GM23338 (cell line): ENCODE measurements around the gene SLC45A3. TPM values are rescaled to one million over a fixed set of nuclear protein-coding genes. Genes with fewer than 3 reads are reported as not detected.

Experiments used
- ATAC-seq: fragments of 200-7000 bp; cut with Tn5 transposase; 3 replicates; pipeline ENCODE4 v1.9.1; 2020
- DNase-seq: peaks from one replicate; pipeline ENCODE4 v3.0.0-alpha.2; 2015; ENCODE audit warnings: low spot score
- H2AFZ ChIP-seq: fragments of 200-600 bp; sonication (generic); 2 replicates; pipeline ENCODE4 v1.8.0; 2016; ENCODE audit warnings: antibody characterized with exemption, mild to moderate bottlenecking, moderate library complexity
- H3F3A ChIP-seq: fragments of 200-600 bp; sonication (generic); replicated peaks from 2 replicates; pipeline ENCODE4 v1.8.0; 2017; ENCODE audit warnings: antibody characterized with exemption, mixed run types, low read depth
- H3K27ac ChIP-seq: fragments of 200-600 bp; sonication (generic); 2 replicates; pipeline ENCODE4 v1.6.1; 2016; ENCODE audit warnings: low read depth
- H3K27me3 ChIP-seq: fragments of 200-600 bp; sonication (generic); 2 replicates; pipeline ENCODE4 v1.8.0; 2016; ENCODE audit warnings: mild to moderate bottlenecking, mixed run types, moderate library complexity; ENCODE audit not compliant: insufficient read depth
- H3K36me3 ChIP-seq: fragments of 200-600 bp; sonication (generic); 2 replicates; pipeline ENCODE4 v1.8.0; 2016; ENCODE audit warnings: mild to moderate bottlenecking; ENCODE audit not compliant: insufficient read depth
- H3K4me1 ChIP-seq: fragments of 200-600 bp; sonication (generic); 2 replicates; pipeline ENCODE4 v1.8.0; 2016; ENCODE audit warnings: mild to moderate bottlenecking, moderate library complexity; ENCODE audit not compliant: insufficient read depth
- H3K4me2 ChIP-seq: fragments of 200-600 bp; sonication (generic); 2 replicates; pipeline ENCODE4 v1.7.1; 2017; ENCODE audit warnings: mixed run types
- H3K4me3 ChIP-seq: fragments of 200-600 bp; sonication (generic); 2 replicates; pipeline ENCODE4 v1.6.1; 2016; ENCODE audit warnings: mixed run types
- H3K79me2 ChIP-seq: fragments of 200-600 bp; sonication (generic); replicated peaks from 2 replicates; pipeline ENCODE4 v1.8.0; 2017; ENCODE audit warnings: mild to moderate bottlenecking; ENCODE audit not compliant: insufficient read depth
- H3K9me2 ChIP-seq: fragments of 200-600 bp; sonication (generic); 2 replicates; pipeline ENCODE4 v1.8.0; 2017; ENCODE audit not compliant: insufficient read depth
- H4K20me1 ChIP-seq: fragments of 200-600 bp; sonication (generic); replicated peaks from 2 replicates; pipeline ENCODE4 v1.8.0; 2017; ENCODE audit warnings: mild to moderate bottlenecking; ENCODE audit not compliant: insufficient read depth
- H3K27ac Mint-ChIP-seq: 2 replicates; pipeline ENCODE4 v1.8.0; 2020; ENCODE audit warnings: inconsistent platforms, mild to moderate bottlenecking, moderate library complexity, mixed read lengths
- H3K27me3 Mint-ChIP-seq: 3 replicates; pipeline ENCODE4 v1.8.0; 2022; ENCODE audit warnings: low read depth, mild to moderate bottlenecking, moderate library complexity, mixed read lengths, inconsistent platforms; ENCODE audit not compliant: insufficient read depth, poor library complexity
- H3K36me3 Mint-ChIP-seq: 3 replicates; pipeline ENCODE4 v1.8.0; 2021; ENCODE audit warnings: low read depth, mild to moderate bottlenecking, inconsistent platforms, moderate library complexity, mixed read lengths
- H3K4me1 Mint-ChIP-seq: 3 replicates; pipeline ENCODE4 v1.8.0; 2020; ENCODE audit warnings: mild to moderate bottlenecking, inconsistent platforms, mixed read lengths
- H3K4me3 Mint-ChIP-seq: 3 replicates; pipeline ENCODE4 v1.8.0; 2021; ENCODE audit warnings: moderate library complexity, mild to moderate bottlenecking, inconsistent platforms, mixed read lengths
- H3K9me3 Mint-ChIP-seq: 3 replicates; pipeline ENCODE4 v1.8.0; 2020; ENCODE audit warnings: moderate library complexity, mild to moderate bottlenecking, inconsistent platforms, mixed read lengths
- EZH2 ChIP-seq: fragments of 200-600 bp; sonication (generic); IDR thresholded peaks from one replicate; pipeline ENCODE4 v1.8.0; 2017; ENCODE audit warnings: antibody characterized with exemption, mild to moderate bottlenecking, low read depth; ENCODE audit not compliant: unreplicated experiment
- POLR2AphosphoS5 ChIP-seq: IDR thresholded peaks from 2 replicates; pipeline ENCODE4 v1.6.1; 2016; ENCODE audit warnings: antibody characterized with exemption, low read depth
- STAT1 ChIP-seq: IDR thresholded peaks from one replicate; pipeline ENCODE4 v1.6.1; 2016; ENCODE audit warnings: antibody characterized with exemption; ENCODE audit not compliant: unreplicated experiment
- ZNF331 ChIP-seq: fragments of 250-450 bp; sonication (Bioruptor Pico); IDR thresholded peaks from 2 replicates; pipeline ENCODE4 v1.5.0; 2020; ENCODE audit warnings: low read depth, mild to moderate bottlenecking, moderate library complexity
- ZNF462 ChIP-seq: fragments of 250-450 bp; sonication (Bioruptor Pico); IDR thresholded peaks from 2 replicates; pipeline ENCODE4 v1.5.0; 2020; ENCODE audit warnings: mild to moderate bottlenecking, moderate library complexity
- polyA plus RNA-seq: library from polyadenylated mRNA; unstranded; fragments of >200 nt; fragmentation: Nextera tagmentation; extraction: Ambion mirVana; gene quantifications from 2 replicates; pipeline ENCODE4 v1.2.1, GENCODE V29; 2016
- total RNA-seq: library from RNA; depleted of rRNA; stranded (reverse); fragments of >200 nt; shearing (Covaris generic); gene quantifications from 2 replicates; pipeline ENCODE4 v1.2.3, GENCODE V29; 2014
- TF ChIP-seq, protein P1 (sequence below): IDR thresholded peaks from one replicate; pipeline ENCODE4 v1.6.1; 2018; ENCODE audit warnings: antibody characterized with exemption; ENCODE audit not compliant: unreplicated experiment

SLC45A3 gene
- total and polyA plus RNA-seq, 2 experiments from 2014 or later: 4.7 to 16.0 TPM

- TF ChIP-seq ZNF462 (CRISPR knock-in tag) (no peak), STAT1 (no peak)
Measured at GRCh38 chr1:205645519-205645918, 34.8 kb downstream of the SLC45A3 start (continued).

GRCh38 chr1:205642679-205643307, 37.5 kb downstream of the SLC45A3 start:
- H3K4me1 Mint-ChIP-seq: peaks cover 3% of the 10 kb centered on the region
- ATAC-seq: no peak
- TF ChIP-seq ZNF331 (CRISPR knock-in tag) (no peak), EZH2 (no peak), POLR2AphosphoS5 (no peak)
- TF ChIP-seq, protein P1, sequence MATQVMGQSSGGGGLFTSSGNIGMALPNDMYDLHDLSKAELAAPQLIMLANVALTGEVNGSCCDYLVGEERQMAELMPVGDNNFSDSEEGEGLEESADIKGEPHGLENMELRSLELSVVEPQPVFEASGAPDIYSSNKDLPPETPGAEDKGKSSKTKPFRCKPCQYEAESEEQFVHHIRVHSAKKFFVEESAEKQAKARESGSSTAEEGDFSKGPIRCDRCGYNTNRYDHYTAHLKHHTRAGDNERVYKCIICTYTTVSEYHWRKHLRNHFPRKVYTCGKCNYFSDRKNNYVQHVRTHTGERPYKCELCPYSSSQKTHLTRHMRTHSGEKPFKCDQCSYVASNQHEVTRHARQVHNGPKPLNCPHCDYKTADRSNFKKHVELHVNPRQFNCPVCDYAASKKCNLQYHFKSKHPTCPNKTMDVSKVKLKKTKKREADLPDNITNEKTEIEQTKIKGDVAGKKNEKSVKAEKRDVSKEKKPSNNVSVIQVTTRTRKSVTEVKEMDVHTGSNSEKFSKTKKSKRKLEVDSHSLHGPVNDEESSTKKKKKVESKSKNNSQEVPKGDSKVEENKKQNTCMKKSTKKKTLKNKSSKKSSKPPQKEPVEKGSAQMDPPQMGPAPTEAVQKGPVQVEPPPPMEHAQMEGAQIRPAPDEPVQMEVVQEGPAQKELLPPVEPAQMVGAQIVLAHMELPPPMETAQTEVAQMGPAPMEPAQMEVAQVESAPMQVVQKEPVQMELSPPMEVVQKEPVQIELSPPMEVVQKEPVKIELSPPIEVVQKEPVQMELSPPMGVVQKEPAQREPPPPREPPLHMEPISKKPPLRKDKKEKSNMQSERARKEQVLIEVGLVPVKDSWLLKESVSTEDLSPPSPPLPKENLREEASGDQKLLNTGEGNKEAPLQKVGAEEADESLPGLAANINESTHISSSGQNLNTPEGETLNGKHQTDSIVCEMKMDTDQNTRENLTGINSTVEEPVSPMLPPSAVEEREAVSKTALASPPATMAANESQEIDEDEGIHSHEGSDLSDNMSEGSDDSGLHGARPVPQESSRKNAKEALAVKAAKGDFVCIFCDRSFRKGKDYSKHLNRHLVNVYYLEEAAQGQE: no peak

More at GRCh38 chr1:205642679-205643307, 37.5 kb downstream of the SLC45A3 start:
- Histone ChIP-seq H3F3A (no peaks in the 10 kb centered on the region), H3K9me2 (no peaks in the 10 kb centered on the region), H2AFZ (no peak overlapping the region), H3K4me1 (0 out of 2 replicates have a peak, but pooled peaks cover 3% of the 10 kb centered on the region), H3K4me3 (no peak overlapping the region), H3K36me3 (no peaks in the 10 kb centered on the region), H3K27me3 (no peaks in the 10 kb centered on the region), H3K79me2 (no peaks in the 10 kb centered on the region), H3K27ac (no peak overlapping the region), H3K4me2 (no peak overlapping the region), H4K20me1 (no peaks in the 10 kb centered on the region; the same call in 1 of the 2 replicates)
- no peak overlapping the region; the same call in 2 of the 3 replicates for H3K4me3 Mint-ChIP-seq
- H3K36me3 Mint-ChIP-seq: no peaks in the 10 kb centered on the region
- no peak overlapping the region for H3K27ac Mint-ChIP-seq
- no peak for DNase-seq
- no peaks in the 10 kb centered on the region for H3K9me3 Mint-ChIP-seq
- peaks cover 2% of the 10 kb centered on the region for H3K27me3 Mint-ChIP-seq
